GM06990 (cell line): ENCODE results near the gene MMP10.

Experiments used
- DNase-seq: peaks from one replicate; pipeline ENCODE4 v3.0.0-alpha.2; 2011; ENCODE audit not compliant: insufficient read length; ENCODE audit errors: extremely low read depth
- H3K27me3 ChIP-seq: replicated peaks from 2 replicates; pipeline ENCODE4 v1.6.0; 2011; ENCODE audit warnings: low read length; ENCODE audit not compliant: control insufficient read depth, insufficient read depth
- H3K36me3 ChIP-seq: 2 replicates; pipeline ENCODE4 v1.5.1; 2011; ENCODE audit warnings: low read length; ENCODE audit not compliant: control insufficient read depth, insufficient read depth
- H3K4me3 ChIP-seq: replicated peaks from 2 replicates; pipeline ENCODE4 v1.5.1; 2011; ENCODE audit warnings: low read depth, mild to moderate bottlenecking, control low read depth, low read length
- TF ChIP-seq, protein P1 (sequence below): IDR thresholded peaks from 2 replicates; pipeline ENCODE4 v1.5.1; 2011; ENCODE audit warnings: low read length, control low read depth, mild to moderate bottlenecking, inconsistent platforms; ENCODE audit not compliant: insufficient read depth, poor library complexity, severe bottlenecking

The MMP10 gene

DNA sequence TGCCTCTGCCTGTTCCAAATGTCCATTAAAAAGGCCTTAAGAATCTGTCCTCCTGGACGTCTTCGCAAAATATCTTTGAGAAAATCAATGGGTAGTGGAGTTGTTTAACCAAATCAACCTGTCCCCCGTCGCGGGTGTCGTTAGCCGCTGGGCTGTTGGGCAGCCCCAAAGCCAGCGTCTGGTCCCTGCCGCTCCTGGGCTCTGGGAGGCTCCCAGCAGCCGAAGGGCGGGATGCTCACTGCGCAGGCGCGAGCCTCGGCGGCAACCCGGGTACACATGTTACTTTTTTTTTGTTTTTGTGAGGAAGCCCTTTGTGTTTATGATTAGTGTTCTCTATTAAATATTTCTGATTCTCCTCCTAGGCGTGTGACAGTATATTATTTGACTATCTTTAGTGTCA lies 12.6 kb downstream of the MMP10 start:
- Histone ChIP-seq H3K36me3 (no peaks in the 10 kb centered on the region), H3K4me3 (no peak overlapping the region), H3K27me3 (no peaks in the 10 kb centered on the region; the same call in 1 of the 2 replicates)
- TF ChIP-seq, protein P1, sequence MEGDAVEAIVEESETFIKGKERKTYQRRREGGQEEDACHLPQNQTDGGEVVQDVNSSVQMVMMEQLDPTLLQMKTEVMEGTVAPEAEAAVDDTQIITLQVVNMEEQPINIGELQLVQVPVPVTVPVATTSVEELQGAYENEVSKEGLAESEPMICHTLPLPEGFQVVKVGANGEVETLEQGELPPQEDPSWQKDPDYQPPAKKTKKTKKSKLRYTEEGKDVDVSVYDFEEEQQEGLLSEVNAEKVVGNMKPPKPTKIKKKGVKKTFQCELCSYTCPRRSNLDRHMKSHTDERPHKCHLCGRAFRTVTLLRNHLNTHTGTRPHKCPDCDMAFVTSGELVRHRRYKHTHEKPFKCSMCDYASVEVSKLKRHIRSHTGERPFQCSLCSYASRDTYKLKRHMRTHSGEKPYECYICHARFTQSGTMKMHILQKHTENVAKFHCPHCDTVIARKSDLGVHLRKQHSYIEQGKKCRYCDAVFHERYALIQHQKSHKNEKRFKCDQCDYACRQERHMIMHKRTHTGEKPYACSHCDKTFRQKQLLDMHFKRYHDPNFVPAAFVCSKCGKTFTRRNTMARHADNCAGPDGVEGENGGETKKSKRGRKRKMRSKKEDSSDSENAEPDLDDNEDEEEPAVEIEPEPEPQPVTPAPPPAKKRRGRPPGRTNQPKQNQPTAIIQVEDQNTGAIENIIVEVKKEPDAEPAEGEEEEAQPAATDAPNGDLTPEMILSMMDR = no peak
- DNase-seq = no peak

GRCh38 chr11:102763440-102763839 lies 17.0 kb downstream of the MMP10 start:
- no peaks in the 10 kb centered on the region; the same call in 1 of the 2 replicates for H3K27me3 ChIP-seq
- no peak for DNase-seq
- no peaks in the 10 kb centered on the region for H3K36me3 ChIP-seq
- no peak overlapping the region for H3K4me3 ChIP-seq
- TF ChIP-seq, protein P1 = no peak

DNA sequence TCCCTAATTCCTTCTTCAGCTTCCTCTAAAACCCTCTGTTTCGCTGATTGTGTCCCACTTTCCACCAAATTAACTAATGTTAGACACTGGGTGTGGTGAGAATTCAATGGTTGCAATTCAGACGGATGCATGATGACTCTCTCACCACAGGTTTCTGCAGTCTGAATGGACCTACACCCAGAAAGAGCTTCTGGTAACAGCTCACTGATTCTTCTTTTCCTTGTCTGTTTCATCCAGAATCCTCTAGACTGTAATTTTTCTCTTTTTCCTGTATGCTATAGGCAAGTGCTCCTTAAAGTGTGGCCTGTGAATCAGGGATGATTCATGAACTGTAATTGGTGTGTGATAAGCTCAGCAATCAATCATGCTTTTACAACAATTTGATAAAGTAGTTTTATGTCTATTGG lies 18.1 kb downstream of the MMP10 start:
- no peaks in the 10 kb centered on the region for H3K36me3 ChIP-seq
- H3K4me3 ChIP-seq = no peak overlapping the region
- no peaks in the 10 kb centered on the region; the same call in 1 of the 2 replicates for H3K27me3 ChIP-seq
- no peak for DNase-seq
- TF ChIP-seq, protein P1 = no peak

DNA sequence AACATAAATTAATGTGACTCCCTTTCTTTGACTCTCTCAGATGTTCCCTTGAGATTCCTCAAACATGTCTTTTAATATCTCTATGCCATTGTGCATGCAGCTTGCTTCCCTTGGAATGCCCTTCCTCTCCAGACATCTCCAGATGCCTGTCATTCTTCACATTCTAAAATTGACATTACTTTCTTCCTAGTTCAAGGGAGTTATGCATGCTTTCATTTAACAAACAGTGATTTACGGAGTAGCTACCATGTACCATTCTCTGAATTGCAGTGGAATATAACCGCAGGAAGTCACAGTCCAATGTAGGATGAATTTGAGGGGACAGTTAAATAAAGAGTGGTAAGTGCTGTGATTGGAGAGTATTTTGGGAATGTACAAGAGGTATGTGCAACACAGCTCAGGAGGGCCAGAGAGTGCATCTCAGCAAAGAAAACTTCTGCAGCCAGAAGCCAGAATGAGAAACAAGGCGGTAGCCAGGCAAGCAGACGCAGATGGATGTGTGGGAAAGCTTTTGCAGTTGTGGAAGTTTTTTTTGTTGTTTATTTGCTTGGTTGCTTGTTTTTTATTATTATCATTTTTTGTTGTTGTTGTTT lies 18.7 kb downstream of the MMP10 start:
- Histone ChIP-seq H3K27me3 (no peaks in the 10 kb centered on the region; the same call in 1 of the 2 replicates), H3K36me3 (no peaks in the 10 kb centered on the region), H3K4me3 (no peak overlapping the region)
- no peak for DNase-seq
- TF ChIP-seq, protein P1 = no peak

DNA sequence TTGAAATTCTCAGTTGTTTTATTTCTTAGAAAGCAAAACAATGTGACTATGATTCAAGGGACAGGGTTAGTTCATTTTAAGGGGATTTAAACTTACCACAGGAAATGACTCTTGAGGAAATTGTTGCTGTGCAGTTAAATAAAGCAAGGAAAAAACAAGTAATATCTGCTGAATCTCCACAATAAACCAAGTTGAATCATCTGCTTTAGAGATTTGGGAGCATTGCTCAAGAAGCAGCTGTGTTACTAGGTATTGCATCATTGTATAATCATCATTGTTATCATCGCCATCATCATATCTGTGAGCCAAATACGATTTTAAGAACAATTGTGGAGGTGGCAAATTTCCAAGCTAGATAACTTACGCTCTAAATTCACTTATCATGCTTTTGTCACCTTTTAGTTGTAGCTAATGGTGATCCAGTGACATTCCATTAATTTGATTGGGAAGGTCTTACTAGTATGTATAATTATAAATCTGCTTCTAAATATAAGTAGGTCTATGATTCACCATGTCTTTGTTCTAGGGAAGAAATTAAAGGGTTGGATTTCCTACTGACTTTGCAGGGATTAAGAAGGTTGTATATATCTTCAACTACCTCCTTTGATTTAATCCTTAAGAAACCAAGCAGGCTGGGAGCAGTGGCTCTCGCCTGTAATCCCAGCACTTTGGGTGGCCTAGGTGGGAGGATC lies 19.9 kb downstream of the MMP10 start:
- TF ChIP-seq, protein P1 = no peak
- H3K27me3 ChIP-seq = no peaks in the 10 kb centered on the region; the same call in 1 of the 2 replicates
- DNase-seq = no peak
- H3K36me3 ChIP-seq = no peaks in the 10 kb centered on the region
- H3K4me3 ChIP-seq = no peak overlapping the region
